ENCODE measurements around the gene CA6. TPM values are rescaled to one million over a fixed set of nuclear protein-coding genes. Genes with fewer than 3 reads are reported as not detected.

The CA6 gene
- total RNA-seq, 1 experiment from 2014 or later, result not detected

- H3K56ac ChIP-seq (ENCODE audit: insufficient read length, low read depth, low read length), result no peak overlapping the region
- no peaks in the 10 kb centered on the region for H3K4me1 ChIP-seq (ENCODE audit: insufficient read depth, low read length)
- no peak overlapping the region for H3K4ac ChIP-seq (ENCODE audit: low read depth, low read length)
- H2BK20ac ChIP-seq (ENCODE audit: low read depth, low read length, poor library complexity, severe bottlenecking), result no peak overlapping the region
- Mint-ChIP-seq H3K27me3 (ENCODE audit: low read depth) (no peaks in the 10 kb centered on the region), H3K9me3 (peaks cover 4 to 19% of the 10 kb centered on the region in 2 experiments; a peak in 4 of 5 replicates), H3K4me1 (peaks cover 28 to 35% of the 10 kb centered on the region in 2 experiments), H3K36me3 (ENCODE audit: insufficient read depth in 1 of 3, low read depth in 3 of 3) (peaks cover 0 to 12% (median 3%) of the 10 kb centered on the region in 3 experiments; a peak in 3 of 7 replicates), H3K27ac (no peak overlapping the region), H3K4me3 (no peak overlapping the region)
- H4K5ac ChIP-seq (ENCODE audit: insufficient read length, low read depth, low read length), result no peak overlapping the region
- H3K27me3 ChIP-seq (ENCODE audit: insufficient read depth, low read length), result no peaks in the 10 kb centered on the region
- no peak overlapping the region for H4K91ac ChIP-seq (ENCODE audit: insufficient read length, low read depth, low read length)
- no peak overlapping the region for H2BK120ac ChIP-seq (ENCODE audit: low read depth, low read length, poor library complexity, severe bottlenecking)
- H2AFZ ChIP-seq (ENCODE audit: low read length), result no peak overlapping the region
- no peak overlapping the region for H2BK15ac ChIP-seq (ENCODE audit: low read depth, low read length)
- no peak overlapping the region for H3T11ph ChIP-seq (ENCODE audit: low read length)
- no peak for DNase-seq
- no peak overlapping the region for H3K18ac ChIP-seq (ENCODE audit: insufficient read length, low read depth, low read length)
- no peak overlapping the region for H3K27ac ChIP-seq (ENCODE audit: insufficient read length, low read depth, low read length)
- H3K4me2 ChIP-seq (ENCODE audit: insufficient read depth, insufficient read length, low read length), result no peak overlapping the region
- H2AK5ac ChIP-seq (ENCODE audit: insufficient read length, low read length), result no peak overlapping the region
- no peak overlapping the region for H3K23ac ChIP-seq (ENCODE audit: insufficient read length, low read depth, low read length)
- H3K9ac ChIP-seq (ENCODE audit: extremely low read depth, insufficient read length, low read length), result no peak overlapping the region
- H4K8ac ChIP-seq (replicated peaks; ENCODE audit: insufficient read length, low read depth, low read length), result no peak overlapping the region
- H3K9me3 ChIP-seq (ENCODE audit: control insufficient read depth, low read depth, low read length), result no peaks in the 10 kb centered on the region
- no peaks in the 10 kb centered on the region for H3K23me2 ChIP-seq (ENCODE audit: insufficient read length, low read depth, low read length, poor library complexity, severe bottlenecking)
- H3K79me2 ChIP-seq (ENCODE audit: insufficient read depth, low read length), result no peaks in the 10 kb centered on the region
- H3K79me1 ChIP-seq (ENCODE audit: insufficient read depth, low read depth, low read length, poor library complexity, severe bottlenecking), result no peaks in the 10 kb centered on the region
- H2BK5ac ChIP-seq (ENCODE audit: insufficient read length, low read length), result no peak overlapping the region
- WGBS (ENCODE audit: extremely low coverage, insufficient read length, low lambda C conversion rate), result no CpG with 5 or more reads among the region's 7 CpGs
- H2BK12ac ChIP-seq (ENCODE audit: insufficient read length, low read depth, low read length), result no peak overlapping the region
- H4K20me1 ChIP-seq (ENCODE audit: control insufficient read depth, insufficient read depth, insufficient read length), result no peaks in the 10 kb centered on the region
- no peak overlapping the region for H3K14ac ChIP-seq (ENCODE audit: insufficient read depth, low read length)
- no peak for TF ChIP-seq CTCF (conservative IDR thresholded peaks at IDR 0.05)
These were observed 7.3 kb upstream of the CA6 start for GRCh38 chr1:8938232-8938999.

Data from H9 (cell line).